Activated CD4-positive, alpha-beta T cell treated with anti-CD3 and anti-CD28 coated beads, Interleukin-2, Interleukin-6, amounts not matched to agents 100 ng/mL and 50 ng/mL, durations not matched to agents 16 hours and 8 hours (primary cell): ENCODE data around the gene UBAP2.

Source experiments
- DNase-seq: peaks from one replicate; pipeline ENCODE4 v3.0.0-alpha.2; 2020

The UBAP2 gene

GRCh38 chr9:34048727-34049629 lies at the start of gene UBAP2:
UBAP2 (minus strand) TSS chr9:34048887; CDS start chr9:34017148, 31,739 bp downstream.
- DNase-seq, result peak; percentile 97

- DNase-seq, result no peak
Measured at GRCh38 chr9:34098307-34098706, 49.6 kb upstream of the UBAP2 start.

- DNase-seq, result no peak
Measured at GRCh38 chr9:34097865-34098264, 49.2 kb upstream of the UBAP2 start.

- DNase-seq, result no peak
Measured at GRCh38 chr9:34096751-34097150, 48.1 kb upstream of the UBAP2 start.

GRCh38 chr9:34093578-34093977 lies 44.9 kb upstream of the UBAP2 start:
- DNase-seq, result no peak

GRCh38 chr9:34089311-34089710 lies 40.6 kb upstream of the UBAP2 start:
- no peak for DNase-seq

GRCh38 chr9:34087370-34087769 lies 38.7 kb upstream of the UBAP2 start:
- no peak for DNase-seq

- no peak for DNase-seq
Measured at GRCh38 chr9:34086864-34087263, 38.2 kb upstream of the UBAP2 start.

- peak; percentile 23 for DNase-seq
Measured at GRCh38 chr9:34085581-34086500, 37.2 kb upstream of the UBAP2 start.

- no peak for DNase-seq
Measured at GRCh38 chr9:34084562-34084961, 35.9 kb upstream of the UBAP2 start.

GRCh38 chr9:34079181-34079580 lies 30.5 kb upstream of the UBAP2 start:
- no peak for DNase-seq

- DNase-seq, result no peak
Measured at GRCh38 chr9:34072868-34073590, 24.3 kb upstream of the UBAP2 start.

GRCh38 chr9:34072410-34072809 lies 23.7 kb upstream of the UBAP2 start:
- DNase-seq, result no peak

- no peak for DNase-seq
Measured at GRCh38 chr9:34070606-34071324, 22.1 kb upstream of the UBAP2 start.

- no peak for DNase-seq
Measured at GRCh38 chr9:34069831-34070230, 21.1 kb upstream of the UBAP2 start.

GRCh38 chr9:34065541-34065940 lies 16.9 kb upstream of the UBAP2 start:
- DNase-seq, result no peak

- DNase-seq, result no peak
Measured at GRCh38 chr9:34059954-34060353, 11.3 kb upstream of the UBAP2 start.

- no peak for DNase-seq
Measured at GRCh38 chr9:34059281-34059680, 10.6 kb upstream of the UBAP2 start.

- DNase-seq, result no peak
Measured at GRCh38 chr9:34049630-34050384, 1.1 kb upstream of the UBAP2 start.

GRCh38 chr9:34047864-34048726 lies 592 bp downstream of the UBAP2 start:
- peak; percentile 80 for DNase-seq
